ENCODE results near the gene CACTIN. TPM values are rescaled to one million over a fixed set of nuclear protein-coding genes. Genes with fewer than 3 reads are reported as not detected.

The CACTIN gene
- total and polyA plus RNA-seq, 2 of the 4 experiments (the other 2 are of a cell fraction), result 10.8 to 19.5 TPM

DNA sequence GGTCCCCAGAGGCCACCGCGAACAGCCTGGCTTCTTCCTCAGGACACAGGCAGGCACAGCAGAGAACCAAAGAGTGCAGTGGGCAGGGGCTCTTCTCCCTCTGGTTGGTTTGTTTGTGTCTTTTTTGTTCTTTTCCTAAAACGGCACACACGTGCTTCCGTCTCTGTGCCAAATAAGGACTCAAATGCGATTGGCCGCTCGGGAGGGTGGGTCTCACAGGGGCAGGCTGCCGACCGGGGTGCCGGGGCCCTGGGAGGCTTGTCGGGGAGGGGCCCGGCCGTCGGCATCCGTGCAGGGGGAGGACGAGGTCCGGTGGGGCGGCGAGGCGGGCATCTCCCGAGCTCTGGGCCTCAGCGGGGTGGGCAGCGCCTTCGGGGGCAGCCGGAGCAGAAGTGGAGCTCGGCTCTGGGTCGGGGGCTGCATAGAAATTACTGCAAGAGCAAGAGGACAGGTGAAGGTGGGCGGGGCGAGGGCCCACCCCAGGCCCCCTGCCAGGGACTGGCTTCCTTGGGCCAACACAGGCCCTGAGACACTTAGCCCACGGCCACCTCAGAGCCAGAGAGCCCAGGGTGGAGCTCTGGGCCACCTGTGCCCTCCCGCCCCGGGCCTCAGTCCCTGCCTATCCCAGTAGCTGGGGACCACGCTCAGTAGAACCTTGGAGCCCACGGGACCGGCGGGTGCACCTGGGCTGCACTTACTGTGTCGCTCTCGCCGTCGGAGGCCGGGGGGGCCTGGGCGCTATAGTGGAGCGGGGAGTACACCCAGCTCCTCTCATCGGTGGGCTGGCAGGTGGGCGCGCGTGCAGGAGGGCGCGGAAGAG, 6.4 kb upstream of the CACTIN start:
- DNase-seq (no peak), ATAC-seq (ENCODE audit: low read depth) (no peak)
- H2AFZ ChIP-seq (replicated peaks; ENCODE audit: low read length, poor library complexity), result no peak overlapping the region
- H3K56ac ChIP-seq (ENCODE audit: extremely low read depth, insufficient read depth, low read length), result no peak overlapping the region
- no peak overlapping the region for H4K8ac ChIP-seq (ENCODE audit: low read depth in 2 of 2, low read length in 2 of 2)
- no peak overlapping the region for H2BK15ac ChIP-seq (ENCODE audit: low read depth, low read length)
- no peak overlapping the region for H2AK5ac ChIP-seq (ENCODE audit: low read depth, low read length)
- no peak overlapping the region for H3K14ac ChIP-seq (replicated peaks; ENCODE audit: low read depth, low read length)
- CTCF ChIA-PET, result no interaction called here
- H3K4me2 ChIP-seq (ENCODE audit: low read depth, low read length), result no peak overlapping the region
- H2BK5ac ChIP-seq (ENCODE audit: low read depth, low read length, poor library complexity, severe bottlenecking), result no peak overlapping the region
- intact Hi-C loops (cut with micrococcal nuclease) (no loop called here), dilution Hi-C loops (cut with HindIII; ENCODE audit: low sequenced_read_pairs, unreplicated experiment) (no loop called here), in situ Hi-C loops (cut with MboI; ENCODE audit: low sequenced_read_pairs) (no loop called here)
- H3K79me1 ChIP-seq (ENCODE audit: low read depth in 1 of 2, low read length in 2 of 2), result no peaks in the 10 kb centered on the region
- H4K91ac ChIP-seq (ENCODE audit: insufficient read depth, low read depth, low read length), result no peak overlapping the region
- peak overlapping the region; percentile 28 for H2AK9ac ChIP-seq (replicated peaks; ENCODE audit: low read depth, low read length, poor library complexity)
- no peak overlapping the region for H4K5ac ChIP-seq (ENCODE audit: low read depth, low read length)
- no peaks in the 10 kb centered on the region for H4K20me1 ChIP-seq (ENCODE audit: insufficient read depth, low read length)
- no peak overlapping the region for H3K4me3 ChIP-seq (ENCODE audit: insufficient read depth, low read depth, low read length)
- TF ChIP-seq RAD21 (IDR thresholded peaks at IDR 0.05; ENCODE audit: low read length) (no peak), MAZ (IDR thresholded peaks at IDR 0.05; ENCODE audit: borderline replicate concordance, low read depth, low read length) (no peak), CEBPB (IDR thresholded peaks at IDR 0.05; ENCODE audit: low read depth, low read length) (no peak), RFX5 (IDR thresholded peaks at IDR 0.05; ENCODE audit: low read depth, low read length) (no peak), MXI1 (IDR thresholded peaks at IDR 0.05; ENCODE audit: borderline replicate concordance, low read depth, low read length) (no peak), BHLHE40 (IDR thresholded peaks at IDR 0.05; ENCODE audit: low read depth, low read length) (no peak), RCOR1 (IDR thresholded peaks at IDR 0.05; ENCODE audit: insufficient replicate concordance, low read length) (no peak), FOS (IDR thresholded peaks at IDR 0.05; ENCODE audit: low read depth, low read length) (no peak), SMC3 (IDR thresholded peaks at IDR 0.05; ENCODE audit: low read depth, low read length) (no peak), NFE2L2 (IDR thresholded peaks at IDR 0.05; ENCODE audit: low read depth, low read length) (no peak), MAFK (IDR thresholded peaks at IDR 0.05; ENCODE audit: low read depth, low read length) (no peak)
- TF ChIP-seq, protein P1, sequence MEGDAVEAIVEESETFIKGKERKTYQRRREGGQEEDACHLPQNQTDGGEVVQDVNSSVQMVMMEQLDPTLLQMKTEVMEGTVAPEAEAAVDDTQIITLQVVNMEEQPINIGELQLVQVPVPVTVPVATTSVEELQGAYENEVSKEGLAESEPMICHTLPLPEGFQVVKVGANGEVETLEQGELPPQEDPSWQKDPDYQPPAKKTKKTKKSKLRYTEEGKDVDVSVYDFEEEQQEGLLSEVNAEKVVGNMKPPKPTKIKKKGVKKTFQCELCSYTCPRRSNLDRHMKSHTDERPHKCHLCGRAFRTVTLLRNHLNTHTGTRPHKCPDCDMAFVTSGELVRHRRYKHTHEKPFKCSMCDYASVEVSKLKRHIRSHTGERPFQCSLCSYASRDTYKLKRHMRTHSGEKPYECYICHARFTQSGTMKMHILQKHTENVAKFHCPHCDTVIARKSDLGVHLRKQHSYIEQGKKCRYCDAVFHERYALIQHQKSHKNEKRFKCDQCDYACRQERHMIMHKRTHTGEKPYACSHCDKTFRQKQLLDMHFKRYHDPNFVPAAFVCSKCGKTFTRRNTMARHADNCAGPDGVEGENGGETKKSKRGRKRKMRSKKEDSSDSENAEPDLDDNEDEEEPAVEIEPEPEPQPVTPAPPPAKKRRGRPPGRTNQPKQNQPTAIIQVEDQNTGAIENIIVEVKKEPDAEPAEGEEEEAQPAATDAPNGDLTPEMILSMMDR (conservative IDR thresholded peaks at IDR 0.05; ENCODE audit: low read depth, low read length), result no peak
- TF ChIP-seq, protein P2, sequence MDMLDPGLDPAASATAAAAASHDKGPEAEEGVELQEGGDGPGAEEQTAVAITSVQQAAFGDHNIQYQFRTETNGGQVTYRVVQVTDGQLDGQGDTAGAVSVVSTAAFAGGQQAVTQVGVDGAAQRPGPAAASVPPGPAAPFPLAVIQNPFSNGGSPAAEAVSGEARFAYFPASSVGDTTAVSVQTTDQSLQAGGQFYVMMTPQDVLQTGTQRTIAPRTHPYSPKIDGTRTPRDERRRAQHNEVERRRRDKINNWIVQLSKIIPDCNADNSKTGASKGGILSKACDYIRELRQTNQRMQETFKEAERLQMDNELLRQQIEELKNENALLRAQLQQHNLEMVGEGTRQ (IDR thresholded peaks at IDR 0.05; ENCODE audit: low read depth, low read length), result no peak
- no peaks in the 10 kb centered on the region for H3K4me1 ChIP-seq (ENCODE audit: control insufficient read depth, insufficient read depth, low read length)
- no peak overlapping the region for H3K4ac ChIP-seq (ENCODE audit: low read depth, low read length)
- no peaks in the 10 kb centered on the region for H3K9me3 ChIP-seq (ENCODE audit: control insufficient read depth, insufficient read depth, low read length)
- no peak overlapping the region for H3K23ac ChIP-seq (ENCODE audit: low read depth, low read length)
- H3K18ac ChIP-seq (ENCODE audit: low read depth, low read length), result no peak overlapping the region
- H2BK20ac ChIP-seq (ENCODE audit: low read depth, low read length), result no peak overlapping the region
- H3K36me3 ChIP-seq (ENCODE audit: control insufficient read depth, insufficient read depth, low read length), result peaks cover 28% of the 10 kb centered on the region
- no peak overlapping the region for H3K27ac ChIP-seq (ENCODE audit: insufficient read depth, low read length)
- H3K9me1 ChIP-seq (ENCODE audit: insufficient read depth, low read length), result no peaks in the 10 kb centered on the region
- BruUV-seq (replicated peaks), result no TSS peak
- H2BK120ac ChIP-seq (ENCODE audit: low read depth, low read length), result no peak overlapping the region
- H3K27me3 ChIP-seq (ENCODE audit: control insufficient read depth, insufficient read depth, low read length), result no peaks in the 10 kb centered on the region
- H3K9ac ChIP-seq (ENCODE audit: low read depth, low read length), result no peak overlapping the region
- WGBS, 2 experiments (ENCODE audit: extremely low coverage in 2 of 2, insufficient read length in 1 of 2), result 91% methylated on average over 33 of the region's 50 CpGs; no CpG with 5 or more reads in 1 of the 2 experiments
- POLR2A ChIA-PET (ENCODE audit: unreplicated experiment), result no interaction called here

All from IMR-90 (cell line).